MM.1S (cell line): ENCODE data around the gene RPS3.

Experiments
- DNase-seq: peaks from one replicate; pipeline ENCODE4 v3.0.0-alpha.2; 2015
- H2AFZ ChIP-seq: fragments of 300-600 bp; sonication (generic); 2 replicates; pipeline ENCODE4 v1.6.0; 2016; ENCODE audit warnings: antibody characterized with exemption, low read length
- H3F3A ChIP-seq: fragments of 300-600 bp; sonication (generic); 2 replicates; pipeline ENCODE4 v1.6.1; 2016; ENCODE audit warnings: mild to moderate bottlenecking, antibody characterized with exemption, low read length, moderate library complexity, mixed read lengths; ENCODE audit not compliant: insufficient read depth
- H3K27ac ChIP-seq: fragments of 300-600 bp; sonication (generic); 2 replicates; pipeline ENCODE4 v1.5.1; 2016; ENCODE audit warnings: mild to moderate bottlenecking, low read length
- H3K27me3 ChIP-seq: fragments of 300-600 bp; sonication (generic); replicated peaks from 2 replicates; pipeline ENCODE4 v1.6.0; 2016; ENCODE audit warnings: low read length; ENCODE audit not compliant: insufficient read depth
- H3K36me3 ChIP-seq: fragments of 300-600 bp; sonication (generic); replicated peaks from 2 replicates; pipeline ENCODE4 v1.6.1; 2016; ENCODE audit warnings: mild to moderate bottlenecking, low read length, mixed read lengths; ENCODE audit not compliant: insufficient read depth
- H3K4me1 ChIP-seq: fragments of 300-600 bp; sonication (generic); 2 replicates; pipeline ENCODE4 v1.6.1; 2016; ENCODE audit warnings: low read length, mixed read lengths
- H3K4me2 ChIP-seq: fragments of 300-600 bp; sonication (generic); 2 replicates; pipeline ENCODE4 v1.6.0; 2016; ENCODE audit warnings: low read depth, low read length
- H3K4me3 ChIP-seq: fragments of 300-600 bp; sonication (generic); 2 replicates; pipeline ENCODE4 v1.5.1; 2016; ENCODE audit warnings: low read length, mixed read lengths
- H3K79me2 ChIP-seq: fragments of 300-600 bp; sonication (generic); 2 replicates; pipeline ENCODE4 v1.6.1; 2016; ENCODE audit warnings: mixed run types, low read length, mixed read lengths
- H3K9ac ChIP-seq: fragments of 300-600 bp; sonication (generic); 2 replicates; pipeline ENCODE4 v1.6.1; 2016; ENCODE audit warnings: low read length, mixed read lengths
- H3K9me2 ChIP-seq: fragments of 300-600 bp; sonication (generic); replicated peaks from 2 replicates; pipeline ENCODE4 v1.6.1; 2016; ENCODE audit warnings: mild to moderate bottlenecking, low read length, mixed read lengths; ENCODE audit not compliant: insufficient read depth
- H3K9me3 ChIP-seq: fragments of 300-600 bp; sonication (generic); replicated peaks from 2 replicates; pipeline ENCODE4 v1.6.1; 2016; ENCODE audit warnings: mild to moderate bottlenecking, low read length, mixed read lengths; ENCODE audit not compliant: insufficient read depth
- H4K20me1 ChIP-seq: fragments of 300-600 bp; sonication (generic); 2 replicates; pipeline ENCODE4 v1.6.1; 2016; ENCODE audit warnings: mild to moderate bottlenecking, low read length, moderate library complexity, mixed read lengths; ENCODE audit not compliant: insufficient read depth
- CTCF ChIP-seq: fragments of 300-600 bp; sonication (generic); IDR thresholded peaks from 2 replicates; pipeline ENCODE4 v1.5.1; 2016; ENCODE audit warnings: antibody characterized with exemption, low read length, mixed read lengths
- EZH2 ChIP-seq: fragments of 300-600 bp; sonication (generic); optimal IDR thresholded peaks from 2 replicates; pipeline ENCODE3; 2017; ENCODE audit warnings: low read depth, mild to moderate bottlenecking, antibody characterized with exemption, low read length, mixed read lengths
- EZH2phosphoT487 ChIP-seq: fragments of 300-600 bp; sonication (generic); IDR thresholded peaks from 2 replicates; pipeline ENCODE4 v1.6.1; 2018; ENCODE audit warnings: antibody characterized with exemption, low read length

RPS3 gene

GRCh38 chr11:75380716-75381420 is 18.4 kb upstream of the RPS3 start:
- H3K27ac ChIP-seq = no peak overlapping the region
- no peak overlapping the region for H3K9ac ChIP-seq
- no peak for TF ChIP-seq CTCF
- TF ChIP-seq EZH2phosphoT487 = no peak
- no peak for TF ChIP-seq EZH2
- no peaks in the 10 kb centered on the region for H3K9me3 ChIP-seq
- no peaks in the 10 kb centered on the region for H3K36me3 ChIP-seq
- no peaks in the 10 kb centered on the region for H4K20me1 ChIP-seq
- H2AFZ ChIP-seq = no peak overlapping the region
- H3K4me1 ChIP-seq = no peaks in the 10 kb centered on the region
- no peaks in the 10 kb centered on the region for H3F3A ChIP-seq
- H3K4me2 ChIP-seq = no peak overlapping the region
- no peaks in the 10 kb centered on the region for H3K9me2 ChIP-seq
- no peaks in the 10 kb centered on the region for H3K79me2 ChIP-seq
- DNase-seq = no peak
- H3K4me3 ChIP-seq = no peak overlapping the region
- peaks cover 3% of the 10 kb centered on the region; the same call in 1 of the 2 replicates for H3K27me3 ChIP-seq

DNA sequence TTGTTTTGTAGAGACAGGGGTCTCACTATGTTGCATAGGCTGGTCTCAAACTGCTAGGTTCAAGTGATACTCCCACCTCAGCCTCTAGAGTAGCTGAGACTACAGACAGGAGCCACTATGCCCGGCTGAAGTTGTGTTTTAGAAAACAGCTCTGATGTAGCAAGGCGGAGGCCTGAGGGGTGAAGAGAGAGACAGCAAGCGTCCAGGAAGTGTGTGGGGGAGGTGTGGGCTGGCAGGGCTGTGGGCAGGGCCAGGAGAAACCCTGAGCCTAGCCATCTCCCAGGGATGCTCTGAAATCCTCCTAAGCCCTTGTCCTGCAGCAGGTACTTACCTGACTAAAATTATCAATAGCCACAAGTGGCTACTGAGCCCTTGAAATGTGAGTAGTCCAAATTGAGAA is 16.1 kb upstream of the RPS3 start:
- no peak overlapping the region for H3K4me2 ChIP-seq
- H3K27ac ChIP-seq = no peak overlapping the region
- H3K9me3 ChIP-seq = no peaks in the 10 kb centered on the region
- H4K20me1 ChIP-seq = no peaks in the 10 kb centered on the region
- no peaks in the 10 kb centered on the region for H3K4me1 ChIP-seq
- DNase-seq = no peak
- no peak for TF ChIP-seq EZH2
- TF ChIP-seq EZH2phosphoT487 = no peak
- no peak for TF ChIP-seq CTCF
- no peak overlapping the region for H2AFZ ChIP-seq
- no peak overlapping the region for H3K4me3 ChIP-seq
- H3K9ac ChIP-seq = no peak overlapping the region
- no peaks in the 10 kb centered on the region for H3K36me3 ChIP-seq
- no peaks in the 10 kb centered on the region for H3F3A ChIP-seq
- no peaks in the 10 kb centered on the region for H3K79me2 ChIP-seq
- peaks cover 20% of the 10 kb centered on the region for H3K27me3 ChIP-seq
- no peaks in the 10 kb centered on the region for H3K9me2 ChIP-seq

DNA sequence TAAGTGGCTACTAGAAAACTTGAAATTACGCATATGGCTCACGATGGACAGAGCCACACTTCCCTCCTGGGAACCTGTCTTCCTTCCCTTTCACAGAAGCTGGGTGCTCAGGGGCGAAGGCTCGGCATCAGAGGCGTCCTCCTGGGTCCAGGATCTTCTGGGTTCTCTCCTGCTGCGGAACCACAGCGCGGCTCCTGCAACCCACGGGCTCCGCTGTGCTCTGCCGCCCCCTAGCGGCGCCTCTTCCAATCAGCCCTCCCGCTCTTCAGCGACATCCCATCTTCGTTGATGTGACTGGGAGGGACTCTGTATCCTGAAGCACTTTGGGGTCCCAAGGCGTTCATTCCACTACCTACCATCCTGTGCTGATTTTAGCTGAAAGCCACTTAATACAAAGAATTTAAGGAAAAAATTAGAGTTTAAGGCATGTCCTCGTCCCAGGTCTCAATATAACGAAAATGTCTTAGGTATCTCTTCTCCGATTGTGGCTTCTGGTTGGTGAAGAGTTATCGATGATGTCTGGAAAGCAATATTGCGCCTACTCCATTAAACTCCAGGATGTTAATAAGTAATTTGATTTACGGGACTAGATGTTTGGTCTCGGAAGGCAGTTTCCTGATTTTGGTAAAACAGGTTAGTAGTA is 14.8 kb upstream of the RPS3 start:
- no peaks in the 10 kb centered on the region for H3K36me3 ChIP-seq
- H3K4me2 ChIP-seq = peak overlapping the region; percentile 29; the same call in 1 of the 2 replicates
- H2AFZ ChIP-seq = 0 out of 2 replicates have a peak overlapping the region, but pooled peaks have one; percentile 33
- H4K20me1 ChIP-seq = no peaks in the 10 kb centered on the region
- no peak overlapping the region for H3K9ac ChIP-seq
- H3K4me1 ChIP-seq = peaks cover 4% of the 10 kb centered on the region
- no peaks in the 10 kb centered on the region for H3F3A ChIP-seq
- H3K27ac ChIP-seq = no peak overlapping the region
- H3K9me2 ChIP-seq = no peaks in the 10 kb centered on the region
- no peak overlapping the region for H3K4me3 ChIP-seq
- peak; percentile 58 for DNase-seq
- H3K9me3 ChIP-seq = no peaks in the 10 kb centered on the region
- no peak for TF ChIP-seq EZH2
- no peak for TF ChIP-seq EZH2phosphoT487
- peak; percentile 95 for TF ChIP-seq CTCF
- H3K79me2 ChIP-seq = no peaks in the 10 kb centered on the region
- H3K27me3 ChIP-seq = peaks cover 20% of the 10 kb centered on the region
